Kidney epithelial cell (primary cell): ENCODE measurements around the gene BHLHA9. TPM values are rescaled to one million over a fixed set of nuclear protein-coding genes. Genes with fewer than 3 reads are reported as not detected.
"Not testable (repeated sequence)": the region's sequence is repeated elsewhere in the genome, so short reads cannot be mapped to it uniquely, and the experiment has no call there.

Experiments
- DNase-seq: peaks from one replicate; pipeline ENCODE4 v3.0.0-alpha.2; 2010; ENCODE audit warnings: low read depth
- H3K27me3 ChIP-seq: 2 replicates; pipeline ENCODE4 v1.6.0; 2011; ENCODE audit warnings: low read length; ENCODE audit not compliant: control insufficient read depth, insufficient read depth
- H3K36me3 ChIP-seq: 2 replicates; pipeline ENCODE4 v1.5.1; 2011; ENCODE audit warnings: low read length; ENCODE audit not compliant: control insufficient read depth, insufficient read depth
- H3K4me3 ChIP-seq: 2 replicates; pipeline ENCODE4 v1.5.1; 2011; ENCODE audit warnings: low read depth, mild to moderate bottlenecking, control low read depth, low read length
- CTCF ChIP-seq: IDR thresholded peaks from 2 replicates; pipeline ENCODE4 v1.5.1; 2011; ENCODE audit warnings: mild to moderate bottlenecking, moderate library complexity, low read length, control low read depth, inconsistent platforms; ENCODE audit not compliant: insufficient read depth, poor library complexity, severe bottlenecking
- total RNA-seq: library from RNA; depleted of rRNA; stranded (reverse); fragments of >200 nt; gene quantifications from 2 replicates; pipeline ENCODE4 v1.2.3, GENCODE V29; 2015

BHLHA9 gene
- total RNA-seq, 1 donor from 2014 or later = not detected

GRCh38 chr17:1304522-1304921 is 34.3 kb downstream of the BHLHA9 start:
- Histone ChIP-seq H3K27me3 (peaks cover 28% of the 10 kb centered on the region), H3K36me3 (no peaks in the 10 kb centered on the region), H3K4me3 (no peak overlapping the region)
- no peak for TF ChIP-seq CTCF
- DNase-seq = no peak

GRCh38 chr17:1304962-1305563 is 34.8 kb downstream of the BHLHA9 start:
- peaks cover 24% of the 10 kb centered on the region for H3K27me3 ChIP-seq
- no peaks in the 10 kb centered on the region for H3K36me3 ChIP-seq
- no peak overlapping the region for H3K4me3 ChIP-seq
- no peak for DNase-seq
- TF ChIP-seq CTCF = no peak

GRCh38 chr17:1307829-1308228 is 37.6 kb downstream of the BHLHA9 start:
- peaks cover 16% of the 10 kb centered on the region for H3K27me3 ChIP-seq
- DNase-seq, H3K4me3 ChIP-seq, H3K36me3 ChIP-seq: not testable (repeated sequence)

GRCh38 chr17:1312261-1312870 is 42.1 kb downstream of the BHLHA9 start:
- TF ChIP-seq CTCF = no peak
- no peak overlapping the region for H3K4me3 ChIP-seq
- peaks cover 12% of the 10 kb centered on the region for H3K27me3 ChIP-seq
- no peaks in the 10 kb centered on the region for H3K36me3 ChIP-seq
- DNase-seq = no peak

GRCh38 chr17:1313270-1314005 is 43.2 kb downstream of the BHLHA9 start:
- Histone ChIP-seq H3K4me3 (no peak overlapping the region), H3K27me3 (peaks cover 11% of the 10 kb centered on the region), H3K36me3 (no peaks in the 10 kb centered on the region)
- DNase-seq = no peak
- TF ChIP-seq CTCF = no peak

GRCh38 chr17:1315409-1315808 is 45.2 kb downstream of the BHLHA9 start:
- Histone ChIP-seq H3K27me3 (peaks cover 11% of the 10 kb centered on the region), H3K4me3 (no peak overlapping the region), H3K36me3 (no peaks in the 10 kb centered on the region)
- no peak for TF ChIP-seq CTCF
- DNase-seq = no peak
